IMR-90 (cell line): ENCODE results near the gene HSPA1A. TPM values are rescaled to one million over a fixed set of nuclear protein-coding genes. Genes with fewer than 3 reads are reported as not detected.

Source experiments
- ATAC-seq: fragments of 200-7000 bp; cut with Tn5 transposase; 2 replicates; pipeline ENCODE4 v1.9.1; 2020; ENCODE audit warnings: low read depth, mild to moderate bottlenecking, moderate library complexity
- BruUV-seq: library from RNA; stranded (reverse); fragments of 400-500 nt; replicated peaks from 2 replicates; lab custom pipeline; 2021; lab: Mats Ljungman, UMichigan
- CTCF ChIA-PET: fragments of 300-600 bp; formaldehyde crosslinking; extraction: SDS; loops from one replicate; lab custom pipeline; 2021; ENCODE audit warnings: antibody characterized with exemption; lab: Yijun Ruan, JAX
- POLR2A ChIA-PET: fragments of 300-600 bp; sonication (Branson Sonifier 250); formaldehyde crosslinking; loops from one replicate; lab custom pipeline; 2022; ENCODE audit warnings: antibody characterized with exemption; ENCODE audit not compliant: unreplicated experiment; lab: Charles Lee
- DNase-seq: peaks from one replicate; pipeline ENCODE4 v3.0.0; 2013
- H2AFZ ChIP-seq: replicated peaks from 2 replicates; pipeline ENCODE3; 2013; ENCODE audit warnings: low read length, mild to moderate bottlenecking; ENCODE audit not compliant: poor library complexity
- H2AK5ac ChIP-seq: 2 replicates; pipeline ENCODE4 v1.6.1; 2013; ENCODE audit warnings: low read depth, low read length, inconsistent platforms
- H2AK9ac ChIP-seq: replicated peaks from 2 replicates; pipeline ENCODE3; 2013; ENCODE audit warnings: mild to moderate bottlenecking, low read depth, low read length, moderate library complexity; ENCODE audit not compliant: poor library complexity
- H2BK120ac ChIP-seq: 2 replicates; pipeline ENCODE4 v1.6.1; 2013; ENCODE audit warnings: low read depth, low read length, inconsistent platforms
- H2BK15ac ChIP-seq: 3 replicates; pipeline ENCODE4 v1.6.1; 2013; ENCODE audit warnings: low read depth, low read length, inconsistent platforms
- H2BK20ac ChIP-seq: 2 replicates; pipeline ENCODE4 v1.6.1; 2013; ENCODE audit warnings: low read depth, mild to moderate bottlenecking, inconsistent platforms, low read length, moderate library complexity
- H2BK5ac ChIP-seq: 2 replicates; pipeline ENCODE4 v1.6.1; 2013; ENCODE audit warnings: mild to moderate bottlenecking, low read depth, low read length, inconsistent platforms; ENCODE audit not compliant: poor library complexity, severe bottlenecking
- H3K14ac ChIP-seq: replicated peaks from 2 replicates; pipeline ENCODE4 v1.6.1; 2013; ENCODE audit warnings: low read depth, low read length, inconsistent platforms
- H3K18ac ChIP-seq: 2 replicates; pipeline ENCODE4 v1.6.1; 2013; ENCODE audit warnings: low read depth, low read length, control low read depth
- H3K23ac ChIP-seq: 2 replicates; pipeline ENCODE4 v1.6.1; 2013; ENCODE audit warnings: low read depth, low read length, inconsistent platforms
- H3K27ac ChIP-seq: 2 replicates; pipeline ENCODE4 v1.5.1; 2013; ENCODE audit warnings: mild to moderate bottlenecking, control low read depth, low read length; ENCODE audit not compliant: insufficient read depth
- H3K27me3 ChIP-seq: 2 replicates; pipeline ENCODE4 v1.6.1; 2013; ENCODE audit warnings: low read length; ENCODE audit not compliant: control insufficient read depth, insufficient read depth
- H3K36me3 ChIP-seq: 2 replicates; pipeline ENCODE4 v1.6.1; 2013; ENCODE audit warnings: low read length, mixed read lengths; ENCODE audit not compliant: control insufficient read depth, insufficient read depth
- H3K4ac ChIP-seq: 2 replicates; pipeline ENCODE4 v1.6.1; 2013; ENCODE audit warnings: low read depth, low read length, inconsistent platforms
- H3K4me1 ChIP-seq: 2 replicates; pipeline ENCODE4 v1.6.1; 2013; ENCODE audit warnings: low read length, mixed read lengths; ENCODE audit not compliant: control insufficient read depth, insufficient read depth
- H3K4me2 ChIP-seq: 2 replicates; pipeline ENCODE4 v1.6.1; 2013; ENCODE audit warnings: low read depth, mild to moderate bottlenecking, control low read depth, low read length, moderate library complexity
- H3K4me3 ChIP-seq: 2 replicates; pipeline ENCODE4 v1.5.1; 2013; ENCODE audit warnings: low read depth, mild to moderate bottlenecking, control low read depth, low read length, moderate library complexity; ENCODE audit not compliant: insufficient read depth
- H3K56ac ChIP-seq: 2 replicates; pipeline ENCODE4 v1.6.1; 2013; ENCODE audit warnings: low read length, inconsistent platforms; ENCODE audit not compliant: insufficient read depth; ENCODE audit errors: extremely low read depth
- H3K79me1 ChIP-seq, 2 experiments: 2 replicates each; pipeline ENCODE4 v1.6.1; 2013; ENCODE audit warnings: low read length in 2 of 2, inconsistent platforms in 1 of 2, low read depth in 1 of 2
- H3K9ac ChIP-seq: 2 replicates; pipeline ENCODE4 v1.6.1; 2013; ENCODE audit warnings: low read depth, low read length, control low read depth
- H3K9me1 ChIP-seq: 2 replicates; pipeline ENCODE4 v1.6.1; 2013; ENCODE audit warnings: low read length, inconsistent platforms; ENCODE audit not compliant: insufficient read depth
- H3K9me3 ChIP-seq: 2 replicates; pipeline ENCODE4 v1.6.1; 2013; ENCODE audit warnings: low read length; ENCODE audit not compliant: control insufficient read depth, insufficient read depth
- H4K20me1 ChIP-seq: 2 replicates; pipeline ENCODE4 v1.6.1; 2013; ENCODE audit warnings: low read length, inconsistent platforms; ENCODE audit not compliant: insufficient read depth
- H4K5ac ChIP-seq: 2 replicates; pipeline ENCODE4 v1.6.1; 2013; ENCODE audit warnings: mild to moderate bottlenecking, low read depth, low read length, control low read depth
- H4K8ac ChIP-seq, 2 experiments: 2 replicates each; pipeline ENCODE4 v1.6.1; 2013; ENCODE audit warnings: low read depth in 2 of 2, low read length in 2 of 2, control low read depth in 1 of 2, inconsistent platforms in 1 of 2
- H4K91ac ChIP-seq: 2 replicates; pipeline ENCODE4 v1.6.1; 2013; ENCODE audit warnings: low read depth, low read length, inconsistent platforms; ENCODE audit not compliant: insufficient read depth
- CEBPB ChIP-seq: IDR thresholded peaks from 2 replicates; pipeline ENCODE4 v1.6.1; 2012; ENCODE audit warnings: low read depth, low read length, improper control_type of control experiment
- CHD1 ChIP-seq: IDR thresholded peaks from 2 replicates; pipeline ENCODE4 v1.6.1; 2012; ENCODE audit warnings: low read depth, low read length, improper control_type of control experiment
- CTCF ChIP-seq: conservative IDR thresholded peaks from 2 replicates; pipeline ENCODE4 v1.5.1; 2012; ENCODE audit warnings: mild to moderate bottlenecking, low read depth, low read length, improper control_type of control experiment
- FOS ChIP-seq: fragments of 150-350 bp; IDR thresholded peaks from 2 replicates; pipeline ENCODE4 v1.6.1; 2016; ENCODE audit warnings: low read depth, low read length
- MAFK ChIP-seq: IDR thresholded peaks from 2 replicates; pipeline ENCODE4 v1.6.1; 2012; ENCODE audit warnings: low read depth, low read length, improper control_type of control experiment
- MAZ ChIP-seq: IDR thresholded peaks from 2 replicates; pipeline ENCODE4 v1.6.1; 2012; ENCODE audit warnings: low read depth, mild to moderate bottlenecking, low read length, improper control_type of control experiment, moderate library complexity, borderline replicate concordance
- MXI1 ChIP-seq: IDR thresholded peaks from 2 replicates; pipeline ENCODE4 v1.6.1; 2012; ENCODE audit warnings: low read depth, mild to moderate bottlenecking, low read length, moderate library complexity, borderline replicate concordance
- NFE2L2 ChIP-seq: fragments of 150-350 bp; IDR thresholded peaks from 2 replicates; pipeline ENCODE4 v1.6.1; 2016; ENCODE audit warnings: low read depth, mild to moderate bottlenecking, low read length
- POLR2A ChIP-seq: IDR thresholded peaks from 2 replicates; pipeline ENCODE4 v1.6.1; 2012; ENCODE audit warnings: mild to moderate bottlenecking, low read depth, low read length
- RCOR1 ChIP-seq: IDR thresholded peaks from 2 replicates; pipeline ENCODE4 v1.6.1; 2012; ENCODE audit warnings: mild to moderate bottlenecking, low read length, improper control_type of control experiment; ENCODE audit not compliant: insufficient replicate concordance
- RFX5 ChIP-seq: IDR thresholded peaks from 2 replicates; pipeline ENCODE4 v1.8.0; 2012; ENCODE audit warnings: low read depth, mild to moderate bottlenecking, low read length, moderate library complexity
- USF2 ChIP-seq: fragments of 150-350 bp; IDR thresholded peaks from 2 replicates; pipeline ENCODE4 v1.6.1; 2017; ENCODE audit warnings: mild to moderate bottlenecking, antibody characterized with exemption, low read length, low read depth
- WGBS, 2 experiments: methylation state at CpG; one replicate each; pipeline versions ENCODE4 v1.1.5 to v1.1.7; 2013; ENCODE audit warnings: missing lambda C conversion rate in 2 of 2; ENCODE audit not compliant: insufficient read length in 1 of 2; ENCODE audit errors: extremely low coverage in 2 of 2; 5-methylcytosine and 5-hydroxymethylcytosine counted together
- dilution Hi-C: fragments of 300-500 bp; cut with HindIII; formaldehyde crosslinking; loops from one replicate; pipeline ENCODE4 v1.14.3; 2018; ENCODE audit warnings: low sequenced_read_pairs; ENCODE audit not compliant: unreplicated experiment
- in situ Hi-C: fragments of 300-500 bp; cut with MboI; formaldehyde crosslinking; loops from 3 replicates; pipeline ENCODE4 v1.14.3; 2019; ENCODE audit warnings: low sequenced_read_pairs, inconsistent platforms, mixed read lengths
- intact Hi-C: fragments of 100-400 bp; cut with micrococcal nuclease; formaldehyde crosslinking; loops from 2 replicates; pipeline ENCODE4 v1.10.0; 2022
- polyA plus RNA-seq, 3 experiments: library from polyadenylated mRNA; depleted of rRNA; stranded (reverse); fragments of >200 nt; gene quantifications; 2 replicates each; pipeline ENCODE4 v1.2.3, GENCODE V29; 2012; ENCODE audit warnings: low replicate concordance in 1 of 3
- total RNA-seq: library from RNA; depleted of rRNA; stranded (reverse); fragments of >200 nt; gene quantifications from 2 replicates; pipeline ENCODE4 v1.2.3, GENCODE V29; 2012

The HSPA1A gene
- total and polyA plus RNA-seq, 2 of the 4 experiments (the other 2 are of a cell fraction), result 94.6 to 95.3 TPM

DNA sequence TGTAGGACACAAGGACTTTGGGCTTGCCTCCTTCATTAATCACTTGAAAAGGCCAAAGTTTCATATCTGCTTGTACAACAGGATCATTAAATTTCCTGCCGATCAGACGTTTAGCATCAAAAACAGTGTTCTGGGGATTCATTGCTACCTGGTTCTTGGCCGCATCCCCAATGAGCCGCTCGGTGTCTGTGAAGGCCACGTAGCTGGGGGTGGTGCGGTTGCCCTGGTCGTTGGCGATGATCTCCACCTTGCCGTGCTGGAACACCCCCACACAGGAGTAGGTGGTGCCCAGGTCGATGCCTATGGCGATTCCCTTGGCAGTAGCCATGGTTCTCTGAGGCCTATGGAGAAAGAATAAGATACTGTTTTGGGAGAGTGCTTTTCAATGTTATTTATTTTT is 3.7 kb upstream of the HSPA1A start:
- Histone ChIP-seq H2BK15ac (no peak overlapping the region), H4K8ac (no peak overlapping the region), H4K91ac (no peak overlapping the region), H3K4me2 (no peak overlapping the region), H2AK5ac (no peak overlapping the region), H3K56ac (no peak overlapping the region), H3K9me1 (no peaks in the 10 kb centered on the region), H3K36me3 (no peaks in the 10 kb centered on the region), H4K5ac (no peak overlapping the region), H3K4ac (no peak overlapping the region), H3K18ac (no peak overlapping the region), H2AK9ac (no peak overlapping the region), H3K23ac (no peak overlapping the region), H2BK20ac (no peak overlapping the region), H4K20me1 (no peaks in the 10 kb centered on the region; the same call in 1 of the 2 replicates), H3K14ac (no peak overlapping the region), H3K9me3 (no peaks in the 10 kb centered on the region), H2AFZ (no peak overlapping the region), H3K27me3 (no peaks in the 10 kb centered on the region), H3K79me1 (peaks cover 4 to 6% of the 10 kb centered on the region in 2 experiments; a peak in 2 of 4 replicates), H3K27ac (no peak overlapping the region), H2BK120ac (no peak overlapping the region), H3K4me1 (peaks cover 3% of the 10 kb centered on the region), H3K4me3 (no peak overlapping the region), H3K9ac (no peak overlapping the region), H2BK5ac (no peak overlapping the region)
- in situ Hi-C loops, result no loop called here
- intact Hi-C loops, result no loop called here
- DNase-seq, result no peak
- dilution Hi-C loops, result no loop called here
- ChIA-PET POLR2A (no interaction called here), CTCF (no interaction called here)
- 88% methylated on average over 2 of the region's 12 CpGs; no CpG with 5 or more reads in 1 of the 2 experiments for WGBS, 2 experiments
- no peak for TF ChIP-seq RFX5
- no peak for TF ChIP-seq MXI1
- no peak for TF ChIP-seq USF2
- TF ChIP-seq MAFK, result no peak
- no peak for TF ChIP-seq CTCF
- TF ChIP-seq CHD1, result no peak
- no peak for TF ChIP-seq RCOR1
- no peak for TF ChIP-seq POLR2A
- TF ChIP-seq NFE2L2, result no peak
- no peak for TF ChIP-seq MAZ
- TF ChIP-seq CEBPB, result no peak
- no peak for TF ChIP-seq FOS
- no peak for ATAC-seq
- BruUV-seq, result no TSS peak
